ENCODE results near the gene FBXO24. TPM values are rescaled to one million over a fixed set of nuclear protein-coding genes. Genes with fewer than 3 reads are reported as not detected.
"Not testable (repeated sequence)": the region's sequence is repeated elsewhere in the genome, so short reads cannot be mapped to it uniquely, and the experiment has no call there.

FBXO24 gene, protein sequence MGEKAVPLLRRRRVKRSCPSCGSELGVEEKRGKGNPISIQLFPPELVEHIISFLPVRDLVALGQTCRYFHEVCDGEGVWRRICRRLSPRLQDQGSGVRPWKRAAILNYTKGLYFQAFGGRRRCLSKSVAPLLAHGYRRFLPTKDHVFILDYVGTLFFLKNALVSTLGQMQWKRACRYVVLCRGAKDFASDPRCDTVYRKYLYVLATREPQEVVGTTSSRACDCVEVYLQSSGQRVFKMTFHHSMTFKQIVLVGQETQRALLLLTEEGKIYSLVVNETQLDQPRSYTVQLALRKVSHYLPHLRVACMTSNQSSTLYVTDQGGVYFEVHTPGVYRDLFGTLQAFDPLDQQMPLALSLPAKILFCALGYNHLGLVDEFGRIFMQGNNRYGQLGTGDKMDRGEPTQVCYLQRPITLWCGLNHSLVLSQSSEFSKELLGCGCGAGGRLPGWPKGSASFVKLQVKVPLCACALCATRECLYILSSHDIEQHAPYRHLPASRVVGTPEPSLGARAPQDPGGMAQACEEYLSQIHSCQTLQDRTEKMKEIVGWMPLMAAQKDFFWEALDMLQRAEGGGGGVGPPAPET
- 1 to 10 TPM in 7 of 12 donors, under 1 TPM in 3, not detected in 2; 0.59 to 2.1 (median 1.1) TPM for polyA plus RNA-seq (ENCODE audit: insufficient read length in 12 of 12)
- long read RNA-seq, donor 1 = 0 reads
- long read RNA-seq, donor 2 = 0 reads
- long read RNA-seq, donor 3 = 0 reads
- long read RNA-seq, donor 4 = 0 reads
- long read RNA-seq, donor 5 = 0 reads
- long read RNA-seq, donor 6 = 0 reads
- long read RNA-seq, donor 7 = 0 reads
- long read RNA-seq, donor 8 = 0 reads
- long read RNA-seq, donor 9 = 0 reads
- long read RNA-seq, donor 10 = 0 reads
- long read RNA-seq, donor 11 = 0 reads

GRCh38 chr7:100586266-100587025 lies at the start of gene FBXO24:
Gene FBXO24 (plus strand): TSS chr7:100586328. CDS start chr7:100586626, 298 bp downstream.
- DNase-seq = peak; percentile 100

- DNase-seq = not testable (repeated sequence)
These were observed 49.4 kb upstream of the FBXO24 start for GRCh38 chr7:100536695-100537094.

DNA sequence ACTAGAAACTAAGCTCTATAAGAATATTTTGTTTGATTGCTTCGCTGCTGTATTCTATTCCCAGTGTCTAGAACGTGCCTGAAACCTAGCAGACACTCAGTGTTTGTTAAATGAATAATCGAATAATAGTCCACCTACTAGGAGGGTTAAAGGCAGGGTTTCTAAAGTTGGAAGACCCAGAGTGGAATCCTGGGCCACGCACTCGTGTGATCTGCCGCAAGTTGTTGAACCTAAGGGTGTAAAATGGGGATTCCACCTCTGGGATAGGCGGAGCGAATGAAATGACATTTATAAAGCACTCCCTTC lies 47.8 kb upstream of the FBXO24 start:
- no peak for DNase-seq

GRCh38 chr7:100538654-100539435 lies 47.3 kb upstream of the FBXO24 start, which contains the start of gene AGFG2:
Gene AGFG2 (plus strand): TSS chr7:100539203. CDS start chr7:100539347, 144 bp downstream.
- DNase-seq = peak; percentile 100

DNA sequence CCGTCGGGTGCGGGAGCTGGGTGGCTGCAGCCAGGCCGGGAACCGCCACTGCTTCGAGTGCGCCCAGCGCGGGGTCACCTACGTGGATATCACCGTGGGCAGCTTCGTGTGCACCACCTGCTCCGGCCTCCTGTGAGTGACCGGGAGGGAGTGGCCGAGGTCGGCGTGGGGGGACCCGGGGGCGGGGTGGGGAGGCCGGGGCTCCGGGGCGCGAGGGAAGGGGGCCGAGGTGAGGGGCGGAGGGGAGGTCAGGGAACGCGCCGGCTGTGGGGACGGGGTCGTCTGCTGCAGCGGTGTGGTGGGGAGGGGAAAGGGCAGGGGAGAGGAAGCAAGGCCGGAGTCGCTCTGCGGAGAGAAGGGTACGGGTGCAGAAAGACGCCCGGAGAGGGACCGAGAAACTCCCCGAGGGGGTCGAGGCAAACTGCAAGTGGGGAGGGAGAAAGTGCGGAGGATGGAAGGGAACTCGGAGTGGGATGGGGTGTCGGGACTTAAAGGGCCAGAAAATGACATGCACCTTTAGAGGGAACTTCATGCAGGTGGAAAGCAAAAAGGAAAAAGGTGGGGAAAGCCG lies 46.6 kb upstream of the FBXO24 start:
- no peak for DNase-seq

GRCh38 chr7:100540073-100540723 lies 45.9 kb upstream of the FBXO24 start:
- no peak for DNase-seq

DNA sequence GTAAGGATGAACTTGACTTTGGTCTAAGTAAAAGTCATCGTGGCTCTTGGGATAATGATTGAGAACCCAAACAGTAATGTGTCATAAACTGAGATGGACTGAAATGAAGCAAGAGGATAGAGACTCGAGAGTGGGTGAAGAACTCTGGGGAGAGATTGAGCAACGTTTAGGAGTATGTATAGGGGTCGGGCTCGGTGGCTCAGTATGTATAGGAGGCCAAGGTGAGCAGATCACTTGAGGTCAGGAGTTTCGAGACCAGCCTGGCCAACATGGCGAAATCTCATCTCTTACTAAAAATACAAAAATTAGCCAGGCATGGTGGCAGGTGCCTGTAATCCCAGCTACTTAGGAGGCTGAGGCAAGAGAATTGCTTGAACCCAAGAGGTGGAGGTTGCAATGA lies 44.8 kb upstream of the FBXO24 start:
- DNase-seq = not testable (repeated sequence)

GRCh38 chr7:100543586-100543985 lies 42.5 kb upstream of the FBXO24 start:
- DNase-seq = no peak

GRCh38 chr7:100544386-100544785 lies 41.7 kb upstream of the FBXO24 start:
- DNase-seq = no peak

DNA sequence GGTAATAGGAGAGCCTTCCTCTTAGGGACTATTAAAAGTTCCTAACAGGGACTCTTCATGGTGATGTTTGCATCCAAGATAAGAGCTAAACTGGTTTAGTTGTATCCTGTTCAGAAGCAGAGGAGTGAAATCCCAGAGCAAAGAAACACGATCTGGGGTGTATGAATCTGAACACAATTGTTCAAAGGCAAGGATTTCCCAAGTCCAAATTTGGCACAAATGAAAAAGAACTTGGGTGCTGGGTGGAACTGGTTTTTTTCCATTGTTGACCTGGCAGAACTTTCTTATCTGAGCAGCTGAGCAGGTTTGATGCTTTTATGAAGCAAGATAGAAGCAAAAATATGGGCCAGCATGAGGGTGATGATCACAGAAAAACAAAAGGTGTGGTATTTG lies 41.2 kb upstream of the FBXO24 start:
- DNase-seq = no peak

DNA sequence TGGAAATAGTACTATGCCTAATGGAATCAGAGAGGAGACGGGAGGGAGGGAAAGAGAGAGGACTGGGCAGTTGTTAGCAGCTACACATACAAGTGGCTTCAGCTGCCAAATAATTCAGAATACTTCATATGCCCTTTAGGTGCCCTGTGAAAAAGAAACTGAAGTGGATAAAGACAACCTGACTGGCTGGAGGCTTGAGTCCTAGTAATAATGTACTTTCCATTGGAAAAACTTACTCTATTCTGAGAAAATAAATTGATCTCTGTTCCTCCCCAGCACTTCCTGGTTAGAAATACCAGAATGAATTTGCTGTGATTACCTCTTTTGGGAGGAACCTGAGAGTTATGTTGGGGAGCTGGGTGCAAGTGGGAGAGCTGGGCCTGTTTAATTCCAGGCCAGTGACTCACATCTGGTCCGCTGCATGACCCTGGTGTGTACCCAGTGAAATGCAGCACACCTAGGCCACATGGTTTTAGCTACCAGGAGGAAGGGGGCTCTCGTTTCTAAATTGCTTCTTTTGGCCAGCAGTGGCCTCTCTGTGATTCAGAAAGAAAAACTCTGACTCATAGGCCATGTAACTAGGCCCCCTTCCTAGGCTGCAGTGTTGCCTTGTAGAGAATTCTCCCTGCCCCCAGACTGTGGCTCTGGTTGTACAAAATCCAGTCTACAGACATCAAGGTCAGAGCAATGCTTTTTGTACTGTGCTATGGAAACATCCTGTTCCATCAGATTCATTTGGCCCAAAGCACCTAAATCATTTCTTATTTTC lies 40.6 kb upstream of the FBXO24 start:
- peak; percentile 31 for DNase-seq

- DNase-seq = no peak
These were observed 39.8 kb upstream of the FBXO24 start for GRCh38 chr7:100546129-100546925.

DNA sequence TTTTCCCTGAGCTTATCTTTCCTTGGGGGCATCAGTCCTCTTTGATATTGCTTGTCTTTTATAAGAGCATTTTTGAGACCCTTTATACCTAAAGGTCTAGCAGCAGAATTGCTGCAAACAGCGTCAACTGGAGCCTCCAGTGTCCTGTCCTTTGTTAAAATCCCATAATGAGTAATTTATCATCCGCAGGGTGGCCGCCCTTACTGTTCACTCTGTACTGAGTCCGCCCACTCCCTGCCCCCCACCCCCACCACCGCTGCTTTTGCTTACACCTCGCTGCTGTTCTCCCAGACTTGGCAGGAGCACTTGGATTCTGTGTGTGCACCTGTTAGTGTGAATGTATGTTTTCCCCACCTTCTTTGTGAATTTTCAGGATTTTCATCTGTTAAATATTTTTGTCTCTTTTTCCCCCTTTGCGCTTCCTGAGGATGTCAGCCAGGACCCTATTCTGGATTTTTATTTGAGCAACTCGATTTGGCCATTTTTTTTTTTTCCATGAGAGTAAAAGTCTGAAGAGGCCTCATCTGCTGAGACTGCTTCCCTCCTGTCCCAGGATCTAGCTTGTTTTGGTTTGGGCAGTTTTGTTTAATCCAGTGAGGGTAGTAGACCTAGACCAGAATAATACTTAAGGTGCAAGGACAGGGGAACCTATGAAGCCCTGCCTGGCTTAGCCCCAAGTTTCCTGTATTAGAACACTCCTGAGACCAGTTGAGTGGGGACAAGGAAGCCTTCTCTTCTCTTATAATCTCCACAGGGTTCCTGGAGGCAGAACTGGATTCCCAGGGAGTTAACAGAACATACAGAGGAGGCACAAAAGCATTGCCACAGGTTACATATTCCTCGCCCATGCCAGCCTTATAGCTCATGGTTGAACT lies 39.0 kb upstream of the FBXO24 start:
- no peak for DNase-seq

GRCh38 chr7:100547872-100548271 lies 38.3 kb upstream of the FBXO24 start:
- no peak for DNase-seq

DNA sequence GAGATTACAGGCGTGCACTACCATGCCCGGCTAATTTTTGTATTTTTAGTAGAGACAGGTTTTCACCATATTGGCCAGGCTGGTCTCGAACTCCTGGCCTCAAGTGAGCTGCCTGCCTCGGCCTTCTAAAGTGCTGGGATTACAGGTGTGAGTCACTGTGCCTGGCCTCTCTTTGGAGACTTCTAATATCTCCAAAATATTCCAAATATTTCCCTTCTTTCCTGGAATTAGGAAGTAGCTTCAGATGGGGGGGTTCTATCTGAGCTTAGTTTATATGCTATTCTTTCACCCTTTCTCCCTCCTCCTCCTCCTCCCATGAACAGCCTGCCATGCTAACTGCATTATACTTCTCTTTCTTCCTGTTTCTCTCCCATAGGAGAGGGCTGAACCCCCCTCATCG lies 37.7 kb upstream of the FBXO24 start:
- not testable (repeated sequence) for DNase-seq

- no peak for DNase-seq
These were observed 33.6 kb upstream of the FBXO24 start for GRCh38 chr7:100552532-100552931.

DNA sequence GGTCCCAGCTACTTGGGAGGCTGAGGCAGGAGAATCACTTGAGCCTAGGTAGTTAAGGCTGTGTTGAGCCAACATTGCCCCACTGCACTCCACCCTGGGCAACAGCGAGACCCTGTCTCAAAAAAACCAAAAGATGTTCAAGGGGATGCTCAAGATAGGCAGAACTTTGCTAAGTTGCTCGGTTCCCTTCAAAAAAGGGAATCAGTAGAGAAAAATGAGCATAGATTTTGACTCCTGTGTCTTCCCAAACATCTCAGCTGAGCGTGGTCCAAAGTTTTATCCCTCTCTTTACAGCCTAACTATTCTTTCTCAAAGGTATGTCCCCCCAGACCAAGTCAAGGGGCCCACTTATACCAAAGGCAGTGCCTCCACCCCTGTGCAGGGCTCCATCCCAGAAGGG lies 33.1 kb upstream of the FBXO24 start:
- DNase-seq = no peak

DNA sequence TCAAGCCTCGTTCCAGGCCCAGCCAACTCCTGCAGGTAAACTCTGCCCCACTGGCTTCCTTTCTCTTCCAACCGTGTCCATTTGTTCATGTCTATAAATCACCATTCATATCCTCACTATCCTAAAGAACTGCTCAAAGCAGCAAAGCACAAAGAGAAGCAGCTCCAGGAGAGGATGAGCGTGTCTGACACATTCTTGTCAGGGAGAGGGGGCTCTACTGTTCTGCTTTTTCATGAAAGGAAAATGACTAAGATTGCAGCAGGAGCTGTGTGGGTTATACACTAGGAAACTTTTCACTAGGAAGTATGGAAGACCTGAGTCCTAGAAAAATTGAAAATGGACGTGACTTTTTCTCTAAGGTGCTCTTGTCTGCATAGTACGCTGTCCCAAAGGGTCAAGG lies 30.4 kb upstream of the FBXO24 start:
- no peak for DNase-seq
